Measurements from ENCODE around the gene MRPS7.

MRPS7 gene

GRCh38 chr17:75261336-75262111, at the start of gene MRPS7, which contains the start of gene GGA3:
MRPS7 (plus strand) TSS chr17:75261879; CDS start chr17:75261901, 22 bp downstream.
GGA3 (minus strand) TSS chr17:75261606; CDS start chr17:75261587, 19 bp downstream.
- DNase-seq (ENCODE audit: low read depth in 2 of 2), result peak; percentile 88 to 94

GRCh38 chr17:75218131-75218530, 43.5 kb upstream of the MRPS7 start:
- no peak for DNase-seq (ENCODE audit: low read depth in 2 of 2)

GRCh38 chr17:75219815-75220214, 41.9 kb upstream of the MRPS7 start:
- no peak for DNase-seq (ENCODE audit: low read depth in 2 of 2)

DNA sequence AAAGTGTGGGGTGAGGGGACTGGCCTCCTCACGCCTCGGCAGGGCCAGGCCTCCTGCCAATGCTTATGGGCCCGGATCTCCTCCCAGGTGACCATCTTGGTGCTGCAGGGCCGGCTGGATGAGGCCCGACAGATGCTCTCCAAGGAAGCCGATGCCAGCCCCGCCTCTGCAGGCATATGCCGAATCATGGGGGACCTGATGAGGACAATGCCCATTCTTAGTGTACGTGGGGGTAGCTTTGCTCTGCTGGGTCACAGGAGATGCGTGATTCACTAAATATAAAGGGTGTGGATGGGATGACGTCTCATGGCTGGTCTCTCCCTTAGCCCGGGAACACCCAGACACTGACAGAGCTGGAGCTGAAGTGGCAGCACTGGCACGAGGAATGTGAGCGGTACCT, 36.7 kb upstream of the MRPS7 start:
- DNase-seq (ENCODE audit: low read depth in 2 of 2), result no peak

- DNase-seq (ENCODE audit: low read depth in 2 of 2), result no peak
Observed at GRCh38 chr17:75227729-75228128, 34.0 kb upstream of the MRPS7 start.

- no peak for DNase-seq (ENCODE audit: low read depth in 2 of 2)
Observed at GRCh38 chr17:75228305-75228704, 33.4 kb upstream of the MRPS7 start.

GRCh38 chr17:75228847-75229246, 32.8 kb upstream of the MRPS7 start:
- no peak for DNase-seq (ENCODE audit: low read depth in 2 of 2)

DNA sequence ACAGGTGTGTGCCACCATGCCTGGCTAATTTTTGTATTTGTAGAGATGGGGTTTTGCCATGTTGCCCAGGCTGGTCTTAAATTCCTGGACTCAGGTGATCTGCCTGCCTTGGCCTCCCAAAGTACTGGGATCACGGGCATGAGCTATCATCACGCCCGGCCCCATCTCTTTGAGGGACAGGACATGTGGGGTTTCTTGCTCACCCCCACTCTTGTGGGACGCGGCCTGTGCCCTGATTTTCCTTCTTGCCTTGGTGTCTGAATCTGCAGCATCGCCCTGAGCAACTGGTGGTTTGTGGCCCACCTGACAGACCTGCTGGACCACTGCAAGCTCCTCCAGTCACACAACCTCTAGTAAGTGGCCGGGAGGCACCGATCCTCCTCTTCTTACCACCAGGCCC, 30.6 kb upstream of the MRPS7 start:
- no peak for DNase-seq (ENCODE audit: low read depth in 2 of 2)

DNA sequence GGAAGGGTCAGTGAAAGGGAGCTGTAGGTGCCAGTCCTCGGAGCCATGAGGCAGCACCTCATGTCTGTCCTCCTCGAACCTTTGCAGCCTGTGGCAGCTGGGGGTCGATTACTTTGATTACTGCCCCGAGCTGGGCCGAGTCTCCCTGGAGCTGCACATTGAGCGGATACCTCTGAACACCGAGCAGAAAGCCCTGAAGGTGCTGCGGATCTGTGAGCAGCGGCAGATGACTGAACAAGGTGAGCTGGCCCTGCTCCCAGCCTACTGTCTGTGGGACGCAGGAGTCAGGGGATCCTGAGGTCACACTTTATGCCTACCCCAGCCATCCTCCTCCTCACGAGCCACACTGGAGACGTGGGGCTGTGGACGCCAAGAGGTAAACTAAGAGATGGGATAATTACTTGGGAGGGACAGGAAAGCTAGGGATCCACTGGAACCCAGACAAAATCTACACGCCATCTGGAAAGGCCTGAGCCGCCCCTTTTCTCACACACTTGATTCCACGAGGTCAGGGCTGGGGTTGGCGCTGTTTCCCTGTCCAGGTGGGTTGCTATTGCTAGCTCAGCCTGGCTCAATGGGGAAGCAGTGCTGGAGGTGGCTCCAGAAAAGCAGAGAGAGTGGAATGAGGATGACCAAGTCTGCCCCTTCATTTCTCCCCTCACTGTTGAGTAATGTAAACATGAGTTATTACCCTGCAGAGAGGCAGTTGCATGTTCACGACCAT, 29.8 kb upstream of the MRPS7 start:
- DNase-seq (ENCODE audit: low read depth in 2 of 2), result no peak

DNA sequence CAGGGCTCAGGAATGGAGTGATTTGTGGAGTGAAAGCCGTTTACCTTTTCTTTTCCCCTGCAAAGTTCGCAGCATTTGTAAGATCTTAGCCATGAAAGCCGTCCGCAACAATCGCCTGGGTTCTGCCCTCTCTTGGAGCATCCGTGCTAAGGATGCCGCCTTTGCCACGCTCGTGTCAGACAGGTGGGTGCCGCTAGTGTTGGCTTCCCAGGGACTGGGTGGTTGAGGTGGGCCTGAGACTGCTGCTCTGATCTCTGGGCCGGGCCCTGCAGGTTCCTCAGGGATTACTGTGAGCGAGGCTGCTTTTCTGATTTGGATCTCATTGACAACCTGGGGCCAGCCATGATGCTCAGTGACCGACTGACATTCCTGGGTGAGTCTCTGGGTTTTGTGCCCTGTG, 28.9 kb upstream of the MRPS7 start:
- no peak for DNase-seq (ENCODE audit: low read depth in 2 of 2)

- DNase-seq (ENCODE audit: low read depth in 2 of 2), result no peak
Observed at GRCh38 chr17:75237100-75238014, 24.3 kb upstream of the MRPS7 start.

DNA sequence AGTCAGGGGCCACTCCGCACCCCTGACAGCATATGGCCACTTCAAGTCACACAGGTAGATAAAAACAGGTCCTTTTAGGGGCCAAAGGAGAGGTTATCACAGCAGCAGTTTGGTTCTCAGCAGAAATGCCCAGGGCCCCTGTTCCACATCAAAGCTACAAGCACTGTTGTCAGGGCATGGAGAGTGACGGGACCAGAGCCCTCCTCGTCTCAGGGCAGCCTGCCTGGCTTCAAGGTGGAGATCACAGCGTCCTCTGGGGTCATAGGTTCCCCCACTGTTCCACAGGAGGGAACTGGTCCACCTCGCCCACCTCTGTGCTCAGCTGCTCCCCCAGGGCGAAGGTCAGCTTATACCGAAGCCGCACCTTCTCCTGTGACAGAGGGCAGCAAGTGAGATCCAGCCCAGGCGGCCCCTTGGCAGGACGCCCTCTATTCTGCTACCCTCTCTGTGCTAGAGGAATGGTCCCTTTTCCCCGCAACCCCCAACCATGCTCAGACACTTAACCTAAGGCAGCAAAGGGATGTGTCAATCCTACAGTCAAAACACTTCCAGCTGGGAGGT, 23.6 kb upstream of the MRPS7 start:
- DNase-seq (ENCODE audit: low read depth in 2 of 2), result no peak

GRCh38 chr17:75238684-75239191, 22.9 kb upstream of the MRPS7 start:
- DNase-seq (ENCODE audit: low read depth in 2 of 2), result no peak

DNA sequence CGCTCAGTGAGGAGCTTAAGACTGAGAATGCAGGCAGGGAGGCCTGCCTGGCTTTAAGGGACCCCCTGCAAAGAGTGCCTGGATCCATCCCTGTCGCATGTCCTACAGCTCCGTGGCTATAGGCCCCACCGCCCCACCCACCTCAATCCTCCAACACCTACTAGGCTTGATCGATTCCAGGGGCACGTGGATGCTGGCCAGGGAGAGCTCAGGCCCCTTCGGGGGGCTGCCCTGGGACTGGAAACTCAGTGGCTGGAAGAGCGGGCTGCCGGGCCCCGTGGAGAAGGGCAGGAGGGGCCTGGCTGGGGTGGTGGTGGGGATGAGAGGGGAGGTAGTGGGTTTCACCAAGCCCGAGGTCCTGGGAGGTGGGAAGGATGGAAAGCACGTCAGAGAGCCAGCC, 22.5 kb upstream of the MRPS7 start:
- no peak for DNase-seq (ENCODE audit: low read depth in 2 of 2)

- no peak for DNase-seq (ENCODE audit: low read depth in 2 of 2)
Observed at GRCh38 chr17:75239778-75240393, 21.8 kb upstream of the MRPS7 start.

- no peak for DNase-seq (ENCODE audit: low read depth in 2 of 2)
Observed at GRCh38 chr17:75240394-75241142, 21.1 kb upstream of the MRPS7 start.

- no peak for DNase-seq (ENCODE audit: low read depth in 2 of 2)
Observed at GRCh38 chr17:75241143-75241430, 20.6 kb upstream of the MRPS7 start.

DNA sequence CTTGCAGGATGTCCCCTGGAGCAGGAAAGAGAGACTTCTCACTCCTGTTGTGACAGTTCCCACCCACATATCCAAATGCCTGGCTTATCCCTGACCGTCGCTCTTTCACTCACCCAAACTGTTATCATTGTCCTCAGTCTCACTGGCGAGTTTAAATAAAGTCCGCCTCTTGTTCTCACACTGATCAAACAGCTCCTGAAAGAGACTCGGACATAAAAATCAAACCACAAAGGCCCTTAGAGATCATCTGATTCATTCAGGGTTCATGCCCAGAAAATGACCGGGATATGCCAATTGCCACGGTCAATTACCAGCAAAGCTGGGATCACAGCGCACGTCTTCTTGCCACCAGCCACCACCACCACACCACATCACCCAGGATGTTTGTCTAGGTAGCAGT, 20.2 kb upstream of the MRPS7 start:
- no peak for DNase-seq (ENCODE audit: low read depth in 2 of 2)

DNA sequence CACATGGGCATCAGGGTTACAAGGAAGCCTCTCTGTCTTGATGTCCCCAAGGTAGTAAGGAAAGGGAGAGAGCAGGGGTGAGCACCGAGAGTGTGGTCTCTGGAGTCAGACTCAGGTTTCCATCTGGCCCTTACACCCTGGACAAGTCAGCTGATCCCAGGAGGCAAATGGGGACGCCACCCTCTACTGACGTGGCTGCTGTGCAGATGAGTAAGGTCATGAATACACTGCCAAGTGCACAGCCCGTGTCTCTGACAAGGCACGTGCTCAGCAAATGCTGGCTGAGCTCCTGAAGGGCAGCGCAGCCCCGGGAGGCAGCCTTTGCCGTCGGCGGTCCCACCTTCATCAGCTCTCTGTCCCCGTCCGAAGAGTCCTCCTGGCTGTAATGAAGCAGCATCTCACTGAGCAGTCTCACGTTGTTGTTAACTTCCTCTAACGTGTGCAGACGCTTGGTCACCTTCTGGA, 19.7 kb upstream of the MRPS7 start:
- no peak for DNase-seq (ENCODE audit: low read depth in 2 of 2)

DNA sequence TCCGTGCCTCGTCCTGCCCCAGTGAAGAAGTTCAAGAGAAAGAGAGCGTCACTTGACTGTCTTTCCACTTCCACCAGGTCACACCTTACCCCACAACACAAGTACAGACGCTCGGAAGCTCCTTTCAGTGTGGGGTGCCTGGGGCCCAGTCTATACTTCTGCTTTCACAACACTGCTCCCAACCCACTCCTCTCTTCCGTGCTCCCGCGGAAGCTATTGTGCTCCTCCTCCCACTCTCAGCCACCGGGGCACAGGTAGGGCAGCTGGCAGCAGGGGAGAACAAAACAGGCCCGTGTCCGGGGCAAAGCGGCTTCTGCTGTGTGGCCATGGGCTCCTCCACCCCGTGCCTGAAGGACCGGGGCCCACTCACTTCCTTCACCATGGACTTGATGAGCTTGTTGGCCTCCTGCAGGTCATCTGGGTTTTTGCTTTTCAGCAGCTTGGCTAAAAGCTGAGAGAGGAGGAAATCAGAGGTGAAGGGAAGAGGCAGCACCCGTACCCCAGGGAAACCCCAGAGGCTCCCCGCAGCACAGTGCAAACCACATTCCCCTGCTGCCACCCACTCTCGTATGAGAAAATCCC, 19.1 kb upstream of the MRPS7 start:
- no peak for DNase-seq (ENCODE audit: low read depth in 2 of 2)

All from activated CD4-positive, alpha-beta T cell treated with anti-CD3 and anti-CD28 coated beads for 24 hours (primary cell).